Retinal pigment epithelial cell (primary cell): ENCODE measurements around the gene VAMP3.

ENCODE experiments used
- DNase-seq: peaks from one replicate; pipeline ENCODE4 v3.0.0-alpha.2; 2010; ENCODE audit warnings: low read depth
- H3K4me3 ChIP-seq: 2 replicates; pipeline ENCODE4 v1.5.1; 2011; ENCODE audit warnings: mild to moderate bottlenecking, low read length, control low read depth, moderate library complexity
- TF ChIP-seq, protein P1 (sequence below): conservative IDR thresholded peaks from 2 replicates; pipeline ENCODE4 v1.5.1; 2011; ENCODE audit warnings: low read depth, low read length, control low read depth, inconsistent platforms

VAMP3 gene, protein sequence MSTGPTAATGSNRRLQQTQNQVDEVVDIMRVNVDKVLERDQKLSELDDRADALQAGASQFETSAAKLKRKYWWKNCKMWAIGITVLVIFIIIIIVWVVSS

DNA sequence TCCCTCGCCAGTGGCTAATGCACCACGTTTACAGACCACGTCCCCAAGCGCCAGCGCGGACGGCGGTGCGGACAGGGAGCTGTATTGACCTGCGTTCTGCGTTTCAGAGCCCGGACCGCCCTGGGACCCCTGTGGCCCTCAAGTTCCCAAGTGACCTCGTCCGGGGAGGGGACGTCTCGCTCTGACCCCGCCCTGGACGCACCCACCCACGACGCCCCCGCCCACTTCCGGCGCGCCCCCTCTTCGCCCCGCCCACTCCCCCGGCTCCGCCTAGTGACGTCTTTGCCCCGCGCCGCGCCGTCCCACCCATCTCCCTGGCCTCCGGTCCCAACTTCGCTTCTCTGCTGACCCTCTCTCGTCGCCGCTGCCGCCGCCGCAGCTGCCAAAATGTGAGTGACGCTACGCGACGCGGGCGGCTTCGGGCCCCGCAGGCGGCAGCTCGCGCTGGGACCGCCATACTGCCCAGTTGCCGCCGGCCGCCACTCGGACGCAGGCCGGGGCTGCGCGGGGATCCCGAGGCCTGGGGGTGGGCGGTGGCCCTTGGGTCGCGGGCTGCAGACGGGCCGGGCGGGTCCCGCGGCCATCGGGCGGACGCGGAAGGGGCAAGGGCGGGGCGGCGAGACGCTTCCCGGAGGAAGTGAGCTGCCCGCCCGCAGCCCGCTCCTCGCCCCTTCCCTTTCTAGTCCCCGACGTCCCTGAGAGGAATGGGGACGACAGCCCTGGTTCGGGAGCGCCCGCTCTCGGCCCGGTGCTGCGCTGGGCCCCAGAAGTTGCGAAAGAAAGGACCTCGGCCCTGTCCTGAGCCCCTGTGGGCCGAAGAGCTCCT lies at the start of gene VAMP3:
VAMP3 (plus strand) TSS at position 300 of the 826 bp plus-strand sequence; CDS start at position 388, 88 bp downstream.
- DNase-seq = peak; percentile 32
- H3K4me3 ChIP-seq = peak within 1 kb of the TSS; percentile 88
- TF ChIP-seq, protein P1, sequence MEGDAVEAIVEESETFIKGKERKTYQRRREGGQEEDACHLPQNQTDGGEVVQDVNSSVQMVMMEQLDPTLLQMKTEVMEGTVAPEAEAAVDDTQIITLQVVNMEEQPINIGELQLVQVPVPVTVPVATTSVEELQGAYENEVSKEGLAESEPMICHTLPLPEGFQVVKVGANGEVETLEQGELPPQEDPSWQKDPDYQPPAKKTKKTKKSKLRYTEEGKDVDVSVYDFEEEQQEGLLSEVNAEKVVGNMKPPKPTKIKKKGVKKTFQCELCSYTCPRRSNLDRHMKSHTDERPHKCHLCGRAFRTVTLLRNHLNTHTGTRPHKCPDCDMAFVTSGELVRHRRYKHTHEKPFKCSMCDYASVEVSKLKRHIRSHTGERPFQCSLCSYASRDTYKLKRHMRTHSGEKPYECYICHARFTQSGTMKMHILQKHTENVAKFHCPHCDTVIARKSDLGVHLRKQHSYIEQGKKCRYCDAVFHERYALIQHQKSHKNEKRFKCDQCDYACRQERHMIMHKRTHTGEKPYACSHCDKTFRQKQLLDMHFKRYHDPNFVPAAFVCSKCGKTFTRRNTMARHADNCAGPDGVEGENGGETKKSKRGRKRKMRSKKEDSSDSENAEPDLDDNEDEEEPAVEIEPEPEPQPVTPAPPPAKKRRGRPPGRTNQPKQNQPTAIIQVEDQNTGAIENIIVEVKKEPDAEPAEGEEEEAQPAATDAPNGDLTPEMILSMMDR = no peak

DNA sequence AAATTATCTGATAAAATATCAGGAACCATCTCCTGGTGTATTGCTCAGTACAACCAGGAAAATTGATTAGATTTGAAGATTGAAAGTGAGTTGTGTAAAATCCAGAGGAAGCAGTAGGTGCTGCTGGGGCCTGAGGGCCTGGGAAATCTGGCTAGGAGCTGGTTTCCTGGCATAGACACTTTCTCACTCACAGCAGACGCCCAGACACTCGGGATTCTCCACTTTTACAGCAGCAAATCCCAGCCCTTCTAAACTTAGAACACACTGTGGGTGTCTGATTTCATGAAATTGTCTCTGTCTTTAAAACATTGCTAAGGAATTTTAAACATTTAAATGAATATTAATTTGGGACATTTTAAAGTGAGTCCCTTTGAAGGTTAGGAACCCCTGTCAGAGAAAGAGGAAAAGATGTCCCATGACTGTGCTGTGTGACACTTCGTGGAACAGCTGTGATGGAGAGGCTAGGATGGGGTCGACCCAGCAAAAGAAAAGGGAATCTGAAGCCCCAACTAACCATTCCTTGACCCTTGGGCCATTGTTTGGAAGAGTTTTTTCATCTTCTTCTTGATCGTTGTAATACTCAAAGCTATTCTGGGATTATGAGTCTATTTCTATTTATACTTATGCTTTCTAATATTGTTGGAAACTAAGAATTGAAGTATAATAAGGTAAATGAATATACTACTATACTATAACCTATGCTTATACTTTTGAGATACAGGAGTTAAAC lies 49.0 kb upstream of the VAMP3 start:
- no peak overlapping the region for H3K4me3 ChIP-seq
- no peak for DNase-seq
- TF ChIP-seq, protein P1 = no peak

DNA sequence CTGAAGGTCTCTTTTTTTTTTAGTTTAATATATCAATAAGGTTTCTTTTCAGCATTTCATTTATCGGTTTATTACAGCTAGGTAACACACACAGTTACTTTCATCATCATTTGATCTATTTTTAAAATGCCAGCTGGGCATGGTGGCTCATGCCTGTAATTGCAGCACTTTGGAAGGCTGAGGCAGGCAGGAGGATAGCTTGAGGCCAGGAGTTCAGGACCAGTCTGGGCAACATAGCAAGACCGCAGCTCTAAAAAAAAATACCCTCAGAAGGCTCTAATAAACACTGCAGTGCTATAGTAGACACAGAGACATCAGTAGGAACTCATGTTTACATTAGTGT lies 48.5 kb upstream of the VAMP3 start:
- no peak for DNase-seq
- no peak overlapping the region for H3K4me3 ChIP-seq
- TF ChIP-seq, protein P1 = no peak

DNA sequence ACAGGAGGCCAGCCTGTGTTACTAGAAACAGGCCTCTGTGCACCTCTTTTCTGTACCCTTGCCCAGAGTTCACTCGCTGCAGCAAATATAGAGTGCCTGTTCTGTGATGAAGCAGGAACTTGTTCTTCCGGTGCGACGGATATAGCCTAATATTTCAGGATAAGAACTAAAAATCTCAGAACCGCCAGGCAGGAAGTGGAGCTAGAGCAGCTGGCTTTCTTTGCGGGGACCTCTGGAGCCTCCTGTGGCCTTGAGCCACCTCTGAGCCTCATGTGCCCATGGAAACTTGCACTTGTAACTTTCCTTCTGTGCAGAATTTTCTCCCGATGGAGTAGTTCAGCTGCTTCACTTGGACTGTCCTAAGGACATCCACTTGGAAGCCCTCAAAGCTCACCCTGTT lies 44.5 kb upstream of the VAMP3 start:
- TF ChIP-seq, protein P1 = no peak
- DNase-seq = no peak
- no peak overlapping the region for H3K4me3 ChIP-seq

DNA sequence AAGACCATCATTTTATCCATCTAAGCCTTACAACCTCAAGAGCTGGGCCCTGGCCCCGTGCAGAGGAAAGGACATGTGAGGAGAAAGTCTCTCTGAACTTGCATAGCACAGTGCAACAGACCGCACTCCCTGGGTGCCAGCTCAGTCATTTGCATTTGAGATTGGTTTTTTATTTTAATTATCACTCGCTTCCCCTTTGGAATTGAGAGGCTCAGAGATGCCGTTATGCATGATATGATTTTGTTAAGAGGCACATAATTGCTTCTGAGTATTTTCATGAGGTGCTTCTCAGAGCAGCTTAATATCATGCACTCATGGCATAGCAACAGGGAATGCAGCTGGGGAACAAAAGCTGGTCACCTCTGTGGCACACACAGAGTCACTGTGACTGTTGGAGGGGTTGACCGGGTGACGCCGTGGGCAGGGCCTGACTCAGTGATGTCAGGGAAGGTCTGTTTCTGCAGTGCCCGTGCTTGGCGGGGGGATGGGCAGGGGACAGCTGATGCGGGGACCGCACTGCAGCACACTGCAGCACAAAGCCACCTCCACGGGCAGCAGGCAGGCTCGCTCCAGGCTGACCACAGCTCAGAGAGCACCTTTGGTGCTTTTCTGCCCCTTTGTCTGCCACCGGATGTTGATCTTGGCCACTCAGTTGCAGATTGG lies 43.2 kb upstream of the VAMP3 start:
- H3K4me3 ChIP-seq = peak overlapping the region; percentile 12
- no peak for DNase-seq
- TF ChIP-seq, protein P1 = no peak

DNA sequence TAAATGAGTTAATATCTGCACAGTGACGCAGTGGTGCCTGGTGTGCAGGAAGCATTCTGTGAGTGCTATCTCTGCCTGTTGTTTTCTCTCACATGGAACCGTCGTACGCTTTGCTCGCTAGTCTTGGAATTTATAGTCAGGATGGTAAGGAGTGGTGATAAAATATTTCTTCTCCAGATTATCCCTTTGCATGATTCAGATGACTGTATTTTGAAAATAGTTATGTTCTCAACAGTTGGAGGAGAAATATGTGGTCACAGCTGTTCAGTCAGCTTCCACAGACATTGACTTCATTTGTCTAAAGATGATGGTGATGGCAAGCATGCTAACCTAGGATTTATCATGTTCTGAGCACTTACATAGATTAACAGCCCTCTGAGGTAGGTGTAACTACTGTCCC lies 41.3 kb upstream of the VAMP3 start:
- no peak for DNase-seq
- H3K4me3 ChIP-seq = no peak overlapping the region
- TF ChIP-seq, protein P1 = no peak
